HG03575 (cell line): Measurements from ENCODE around the gene PPIL4.
A peak's percentile ranks its signal among the peaks of the same experiment; 100 is the strongest.

ENCODE experiments used
- ATAC-seq: cut with Tn5 transposase; IDR thresholded peaks from one replicate; pipeline ENCODE4 v1.9.1; 2021; ENCODE audit not compliant: unreplicated experiment, insufficient number of reproducible peaks, low FRiP score; ENCODE audit errors: extremely low read depth

PPIL4 gene

GRCh38 chr6:149488815-149489214 is 57.0 kb downstream of the PPIL4 start:
- no peak for ATAC-seq

GRCh38 chr6:149487316-149487715 is 58.5 kb downstream of the PPIL4 start:
- no peak for ATAC-seq

DNA sequence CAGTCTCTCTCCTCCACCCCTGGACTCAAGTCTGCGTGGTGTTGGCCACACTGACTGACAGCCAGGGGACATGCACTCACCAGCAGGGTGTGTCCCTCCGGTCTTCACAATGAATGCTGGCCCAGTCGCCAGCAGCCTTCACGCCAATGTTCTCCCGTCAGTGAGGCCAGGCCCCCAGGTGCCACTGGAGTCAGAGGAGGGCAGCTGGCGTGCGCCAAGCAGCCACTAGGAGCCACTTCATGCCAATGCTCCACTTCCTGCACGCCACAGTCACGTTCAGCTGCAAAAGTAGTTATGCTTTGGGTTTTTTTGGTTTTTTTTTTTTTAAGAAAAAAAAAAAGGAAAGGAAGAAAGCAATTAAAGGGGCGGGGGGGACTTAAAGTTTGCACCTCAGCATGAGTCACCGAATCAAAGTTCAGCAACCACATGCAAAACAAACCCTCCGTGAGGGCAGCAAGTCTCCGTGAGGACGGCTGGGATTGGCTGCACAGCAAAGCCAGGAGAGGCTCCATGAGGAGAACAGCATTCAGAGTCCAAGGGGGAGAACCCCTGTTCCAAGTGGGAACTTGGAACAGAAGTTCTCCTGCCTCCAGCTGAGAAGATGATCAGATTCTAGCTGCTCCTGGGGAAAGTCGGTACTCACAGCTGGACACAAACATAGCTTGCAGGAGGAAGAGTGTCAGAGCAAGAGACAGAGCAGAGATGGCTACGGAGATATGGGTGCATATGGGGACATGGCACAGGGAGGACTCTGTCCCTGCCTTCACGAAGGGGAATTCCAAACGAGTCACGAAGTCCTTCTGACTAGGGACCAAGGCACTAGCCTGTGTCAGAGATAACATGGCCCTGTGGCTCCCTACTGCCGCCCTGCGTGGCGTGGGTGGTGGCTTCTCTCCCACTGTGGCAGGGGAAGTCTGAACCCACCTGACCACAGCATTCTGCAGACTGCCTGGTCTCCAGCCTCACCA is 60.8 kb downstream of the PPIL4 start, which contains the start of gene ZC3H12D:
TSS of gene ZC3H12D (minus strand) at position 282 of the 968 bp plus-strand sequence. CDS start 10,471 bp downstream, outside the sequence.
- ATAC-seq, result peak; percentile 21

- no peak for ATAC-seq
Observed at GRCh38 chr6:149483849-149484655, 61.8 kb downstream of the PPIL4 start.

- no peak for ATAC-seq
Observed at GRCh38 chr6:149483334-149483725, 62.5 kb downstream of the PPIL4 start.

- ATAC-seq, result no peak
Observed at GRCh38 chr6:149482545-149483333, 63.1 kb downstream of the PPIL4 start.

DNA sequence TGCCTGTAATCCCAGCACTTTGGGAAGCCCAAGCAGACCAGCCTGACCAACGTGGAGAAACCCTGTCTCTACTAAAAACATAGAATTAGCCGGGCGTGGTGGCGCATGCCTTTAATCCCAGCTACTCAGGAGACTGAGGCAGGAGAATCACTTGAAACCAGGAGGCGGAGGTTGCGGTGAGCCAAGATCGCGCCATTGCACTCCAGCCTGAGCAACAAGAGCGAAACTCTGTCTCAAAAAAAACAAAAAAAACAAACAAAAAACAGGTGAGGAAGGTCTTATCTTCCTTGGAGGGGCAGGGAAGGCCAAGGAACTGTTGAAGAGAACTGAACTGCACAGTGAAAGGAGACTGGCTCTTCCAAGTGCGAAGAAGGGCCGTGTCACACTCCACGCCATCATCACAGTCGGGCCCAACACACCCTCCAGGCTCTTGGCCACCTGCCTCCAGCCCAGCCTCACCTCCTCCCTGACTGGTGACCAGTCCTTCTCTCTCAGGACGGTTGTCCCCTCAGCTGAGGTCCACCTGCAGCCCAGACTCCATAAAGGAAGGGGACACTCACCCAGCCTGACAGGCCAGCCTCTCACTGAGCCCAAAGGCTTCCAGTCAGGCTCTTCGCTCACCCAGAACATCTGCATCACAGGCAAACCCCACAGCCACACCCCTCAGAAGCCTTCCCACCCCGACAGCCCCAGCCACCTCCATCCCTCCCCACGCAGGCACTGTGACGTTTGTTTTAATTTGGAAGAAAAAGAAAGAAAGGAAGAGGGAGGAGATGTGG is 65.2 kb downstream of the PPIL4 start:
- ATAC-seq, result no peak

DNA sequence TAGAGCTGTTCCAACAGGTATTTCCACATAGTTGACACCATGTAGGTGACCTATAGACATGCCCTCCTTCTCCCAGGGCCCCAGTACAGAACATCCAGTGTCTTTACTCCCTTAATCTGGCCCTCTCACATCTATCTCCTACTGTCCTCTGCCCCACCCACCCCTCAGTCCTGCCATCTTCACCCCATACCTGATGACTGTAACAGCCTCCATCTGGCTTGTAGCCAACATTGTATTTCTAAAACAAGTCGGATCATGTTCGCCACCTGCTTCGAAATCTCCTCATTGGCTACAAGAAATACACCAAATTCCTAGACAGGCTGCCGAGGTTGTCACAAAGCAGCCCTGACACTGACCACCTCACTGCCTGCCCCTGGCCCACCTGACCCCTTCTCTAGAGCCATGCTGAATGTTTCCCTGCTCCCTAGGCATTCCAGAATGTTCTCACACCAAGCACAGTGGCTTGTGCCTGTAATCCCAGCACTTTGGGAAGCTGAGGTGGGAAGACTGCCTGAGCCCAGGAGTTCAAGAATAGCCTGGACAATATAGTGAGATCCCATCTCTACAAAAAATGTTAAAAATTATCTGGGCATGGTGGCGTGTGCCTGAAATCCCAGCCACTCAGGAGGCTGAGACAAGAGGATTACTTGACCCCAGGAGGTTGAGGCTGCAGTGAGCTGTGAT is 67.1 kb downstream of the PPIL4 start:
- ATAC-seq, result no peak

DNA sequence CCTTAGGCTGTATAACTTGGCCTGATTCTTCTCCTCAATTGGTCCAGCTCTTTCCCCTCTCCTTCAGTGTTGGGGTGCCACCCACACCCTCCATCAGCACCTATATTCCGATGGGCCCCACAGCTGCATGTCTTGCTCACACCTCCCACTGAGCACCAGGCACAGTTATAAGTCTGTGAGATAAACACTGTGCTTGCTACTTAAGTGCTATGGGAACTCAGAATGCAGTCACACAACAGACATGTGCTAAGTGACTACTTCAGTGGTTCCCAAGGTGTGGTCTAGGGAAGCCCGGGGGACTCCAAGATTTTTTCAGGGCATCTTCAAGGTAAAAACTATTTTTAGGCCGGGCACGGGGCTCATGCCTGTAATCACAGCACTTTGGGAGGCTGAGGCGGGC is 68.3 kb downstream of the PPIL4 start:
- ATAC-seq, result no peak

DNA sequence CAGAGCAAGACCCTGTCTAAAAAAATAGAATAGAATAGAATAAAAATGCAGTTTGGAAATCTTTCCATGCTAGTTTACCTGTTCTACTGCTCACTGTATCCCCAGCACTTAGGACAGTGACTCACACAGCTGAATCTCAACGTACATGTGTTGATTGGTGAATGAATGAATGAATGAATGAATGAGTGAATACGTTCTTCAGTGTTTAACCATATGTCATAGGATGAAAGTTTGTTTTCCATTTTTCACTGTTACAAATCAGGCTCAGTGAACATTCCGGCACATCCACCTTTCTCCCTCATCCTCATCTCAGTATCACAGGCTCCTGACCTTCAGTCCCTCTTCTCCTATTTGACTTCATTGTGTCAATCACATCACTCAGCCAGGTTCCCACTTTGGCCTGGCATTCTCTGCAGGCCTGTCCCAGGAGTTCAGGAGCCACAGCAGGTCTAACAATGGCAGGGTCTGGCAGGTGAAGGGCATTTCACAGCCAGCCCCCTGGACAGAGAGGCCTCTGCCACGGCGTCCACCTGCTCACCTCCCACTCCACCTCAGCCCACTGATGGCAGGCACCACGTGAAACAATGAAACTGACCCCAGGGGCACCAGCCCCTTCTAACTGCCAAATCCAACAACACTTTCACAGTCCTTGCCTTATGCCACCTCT is 68.9 kb downstream of the PPIL4 start:
- ATAC-seq, result no peak

DNA sequence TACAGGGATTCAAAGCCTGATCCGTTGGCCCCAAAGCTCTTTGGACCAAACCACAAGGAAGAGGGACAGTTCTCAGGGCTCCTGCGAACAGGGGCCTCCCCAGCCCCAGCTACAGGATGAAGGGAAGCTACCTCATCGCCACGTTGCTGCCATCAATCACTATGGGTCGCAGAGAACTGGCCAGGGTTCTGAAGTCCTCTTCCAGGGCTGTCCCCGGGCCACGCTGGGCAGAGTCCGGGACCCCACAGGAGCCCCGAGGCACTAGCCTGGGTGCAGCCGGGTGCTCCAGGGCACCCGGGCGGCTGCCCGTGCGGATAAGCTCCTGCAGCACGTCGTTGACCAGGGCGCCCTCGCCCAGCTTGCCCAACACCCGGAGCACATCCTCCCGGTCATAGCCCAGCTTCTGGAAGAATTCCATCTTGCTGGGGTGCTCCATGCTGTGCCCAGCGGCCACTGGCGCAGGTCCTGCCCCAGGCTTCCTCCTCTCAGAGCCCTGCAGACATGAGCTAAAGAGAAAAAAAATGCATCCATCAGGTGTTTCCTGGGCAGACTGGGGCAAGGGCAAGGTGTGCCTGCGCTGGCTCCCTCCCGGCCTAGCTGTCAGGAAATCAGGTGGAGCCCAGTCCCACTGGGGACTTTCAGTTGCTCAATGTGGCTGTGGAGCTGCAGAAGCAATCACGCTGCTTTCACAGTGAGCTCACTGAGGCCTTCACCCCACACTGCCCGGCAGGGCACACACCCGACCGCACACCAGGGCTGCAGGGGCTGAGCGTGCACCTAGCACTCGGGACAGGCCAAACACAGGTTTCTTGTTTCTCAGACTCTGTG is 71.5 kb downstream of the PPIL4 start:
- no peak for ATAC-seq

GRCh38 chr6:149473080-149474052 is 72.5 kb downstream of the PPIL4 start:
- no peak for ATAC-seq

GRCh38 chr6:149472241-149472640 is 73.6 kb downstream of the PPIL4 start:
- no peak for ATAC-seq

DNA sequence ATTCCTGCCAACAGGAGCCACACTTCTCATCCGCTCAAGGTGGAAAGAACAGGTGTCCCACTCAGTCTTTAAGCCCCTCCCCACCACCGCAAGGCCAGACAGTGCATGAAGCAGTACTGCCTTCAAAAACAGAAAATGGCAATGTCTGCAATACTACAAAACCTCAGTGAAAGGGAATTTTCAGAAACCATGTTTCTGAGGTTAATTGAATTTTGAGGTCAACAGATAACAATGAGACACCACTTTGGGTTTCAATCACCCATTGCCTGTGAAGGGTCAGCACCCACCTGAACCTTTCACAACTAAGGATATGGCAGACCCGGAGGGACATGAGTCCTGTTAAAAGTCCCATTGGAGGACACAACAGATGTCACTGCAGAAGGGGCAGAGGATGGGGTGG is 74.0 kb downstream of the PPIL4 start:
- ATAC-seq, result peak; percentile 23

DNA sequence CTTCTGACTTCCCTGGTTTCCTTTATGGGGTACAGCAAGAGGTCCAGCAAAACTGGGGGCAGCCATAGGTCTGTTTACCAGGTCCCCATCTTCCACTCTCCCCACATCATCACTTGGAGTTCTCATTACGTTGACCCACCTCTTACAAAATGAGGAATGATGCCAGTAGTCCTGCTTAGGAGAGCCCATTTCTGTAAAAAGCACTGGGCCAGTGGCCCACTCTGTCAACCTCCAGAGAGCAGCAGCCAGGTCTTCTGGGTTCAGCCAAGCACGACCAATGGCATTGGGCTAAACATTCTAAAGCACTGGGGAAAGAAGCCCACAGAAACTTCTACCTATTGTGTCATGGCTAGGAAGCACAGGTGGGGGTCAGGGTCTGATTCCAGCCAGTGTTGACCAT is 74.9 kb downstream of the PPIL4 start:
- no peak for ATAC-seq

GRCh38 chr6:149468179-149468578 is 77.7 kb downstream of the PPIL4 start:
- no peak for ATAC-seq
